Mesenteric fat pad (tissue), 1 donor: ENCODE data around the gene PLD6. TPM values are rescaled to one million over a fixed set of nuclear protein-coding genes. Genes with fewer than 3 reads are reported as not detected.

Source experiments
- DNase-seq: peaks from one replicate; pipeline ENCODE4 v3.0.0-alpha.2; 2020; ENCODE audit warnings: low spot score
- total RNA-seq: library from RNA; stranded (reverse); fragmentation: NEBNext Ultra II Directional; extraction: Animal tissue kit (Norgen Biotek cat#: 25700); gene quantifications from one replicate; pipeline ENCODE4 v1.2.1, GENCODE V29; 2021
- donor health status: DM: yes; HTN: yes; CAD: no.

Gene PLD6
- total RNA-seq, 1 donor from 2014 or later = 12.4 TPM

GRCh38 chr17:17227608-17228520, 21.7 kb upstream of the PLD6 start:
- DNase-seq = no peak

- no peak for DNase-seq
These were observed 20.5 kb upstream of the PLD6 start for GRCh38 chr17:17226451-17227265.

GRCh38 chr17:17225901-17226300, 19.8 kb upstream of the PLD6 start:
- DNase-seq = no peak

- DNase-seq = no peak
These were observed 18.0 kb upstream of the PLD6 start for GRCh38 chr17:17224137-17224536.

GRCh38 chr17:17223736-17224135, 17.6 kb upstream of the PLD6 start:
- DNase-seq = no peak

GRCh38 chr17:17221329-17221728, 15.2 kb upstream of the PLD6 start:
- no peak for DNase-seq

GRCh38 chr17:17220529-17220928, 14.4 kb upstream of the PLD6 start:
- DNase-seq = no peak

- no peak for DNase-seq
These were observed 11.9 kb upstream of the PLD6 start for GRCh38 chr17:17217995-17218394.

- DNase-seq = no peak
These were observed 10.6 kb upstream of the PLD6 start for GRCh38 chr17:17216776-17217175.

GRCh38 chr17:17216236-17216635, 10.1 kb upstream of the PLD6 start:
- DNase-seq = no peak

- no peak for DNase-seq
These were observed 9.4 kb upstream of the PLD6 start for GRCh38 chr17:17215575-17215974.

- DNase-seq = no peak
These were observed 8.7 kb upstream of the PLD6 start for GRCh38 chr17:17214646-17215436.

GRCh38 chr17:17213775-17214174, 7.6 kb upstream of the PLD6 start:
- DNase-seq = no peak

GRCh38 chr17:17207998-17208397, 1.9 kb upstream of the PLD6 start:
- DNase-seq = no peak

- DNase-seq = no peak
These were observed 791 bp upstream of the PLD6 start for GRCh38 chr17:17206913-17207335.

GRCh38 chr17:17205368-17206123, 587 bp downstream of the PLD6 start:
- DNase-seq = no peak

- no peak for DNase-seq
These were observed 1.4 kb downstream of the PLD6 start for GRCh38 chr17:17204635-17205231.

- DNase-seq = no peak
These were observed 2.0 kb downstream of the PLD6 start for GRCh38 chr17:17204041-17204591.

GRCh38 chr17:17203173-17203730, 2.9 kb downstream of the PLD6 start:
- no peak for DNase-seq

- DNase-seq = no peak
These were observed 4.2 kb downstream of the PLD6 start for GRCh38 chr17:17201907-17202306.
